GM12864 (cell line): ENCODE results near the gene ARFGAP2.

Experiments used
- DNase-seq: peaks from one replicate; pipeline ENCODE4 v3.0.0-alpha.2; 2011; ENCODE audit warnings: low read depth
- H3K4me3 ChIP-seq: 2 replicates; pipeline ENCODE4 v1.5.1; 2011; ENCODE audit warnings: mild to moderate bottlenecking, low read depth, low read length, control low read depth
- CTCF ChIP-seq: IDR thresholded peaks from 2 replicates; pipeline ENCODE4 v1.5.1; 2011; ENCODE audit warnings: low read depth, mild to moderate bottlenecking, moderate library complexity, low read length, control low read depth, inconsistent platforms; ENCODE audit errors: missing control alignments

The ARFGAP2 gene

DNA sequence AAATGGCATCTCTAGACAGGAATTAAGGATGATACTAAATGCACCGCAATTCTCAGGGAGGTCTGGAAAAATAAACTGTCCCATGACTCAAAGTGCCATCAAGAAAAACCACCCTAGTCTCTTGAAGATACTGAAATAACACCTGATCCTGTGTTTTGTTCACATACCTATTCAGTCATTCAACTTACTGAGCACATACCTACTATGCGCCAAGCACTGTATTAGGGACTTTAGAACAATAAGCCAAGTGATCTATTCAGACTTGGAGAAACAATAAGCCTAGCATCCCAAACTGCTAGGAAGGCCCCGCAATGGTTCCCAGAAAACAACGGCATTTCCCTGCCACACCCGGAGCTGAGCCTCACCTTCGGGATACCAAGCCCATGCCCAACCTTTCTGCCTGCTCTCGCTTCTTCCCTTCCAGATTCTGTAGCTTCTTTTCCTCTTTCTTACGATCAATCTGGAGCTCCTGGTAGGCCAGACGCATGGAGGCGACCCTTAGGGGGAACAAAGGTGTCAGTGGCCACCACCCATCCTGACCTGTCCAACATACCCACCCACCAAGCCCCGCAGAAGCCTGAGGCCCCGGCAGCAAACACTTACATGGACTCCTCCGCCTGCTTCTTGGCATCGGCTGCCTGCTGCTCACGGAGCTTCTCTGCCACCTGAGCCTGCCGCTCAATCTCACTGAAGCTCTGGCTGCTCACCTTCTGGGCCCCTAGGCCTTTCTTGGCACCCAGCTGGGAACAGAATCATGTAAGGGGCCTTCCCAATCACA is 5.4 kb downstream of the ARFGAP2 start:
- H3K4me3 ChIP-seq, result no peak overlapping the region
- DNase-seq, result no peak
- no peak for TF ChIP-seq CTCF

- TF ChIP-seq CTCF, result no peak
- no peak for DNase-seq
- H3K4me3 ChIP-seq, result no peak overlapping the region
Observed at GRCh38 chr11:47166368-47166767, 10.3 kb downstream of the ARFGAP2 start.

- no peak for DNase-seq
Observed at GRCh38 chr11:47165253-47165840, 11.3 kb downstream of the ARFGAP2 start.

GRCh38 chr11:47164321-47164720 is 12.4 kb downstream of the ARFGAP2 start:
- DNase-seq, result no peak
- no peak for TF ChIP-seq CTCF
- no peak overlapping the region for H3K4me3 ChIP-seq

More at GRCh38 chr11:47165253-47165840, 11.3 kb downstream of the ARFGAP2 start:
- no peak overlapping the region for H3K4me3 ChIP-seq
- no peak for TF ChIP-seq CTCF

GRCh38 chr11:47163898-47164297 is 12.8 kb downstream of the ARFGAP2 start:
- no peak for TF ChIP-seq CTCF
- H3K4me3 ChIP-seq, result no peak overlapping the region
- DNase-seq, result no peak

DNA sequence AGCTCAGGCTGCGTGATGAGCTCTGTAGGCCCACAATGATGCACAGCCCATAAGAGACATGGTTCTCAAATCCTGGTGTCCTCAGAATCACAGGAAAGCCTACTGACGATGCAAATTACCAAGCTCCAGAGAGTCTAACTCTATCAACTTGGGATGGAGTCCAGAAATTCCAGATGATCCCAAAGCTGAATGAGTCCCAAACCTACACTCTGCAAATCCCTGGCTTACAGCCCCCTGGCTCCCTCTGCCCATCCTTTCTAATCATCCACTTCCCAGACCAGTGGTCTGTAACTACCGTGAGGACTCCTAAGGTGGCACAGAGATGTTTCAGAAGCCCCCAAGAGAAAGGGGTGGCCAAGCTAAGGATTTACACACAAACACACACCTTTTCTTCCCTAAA is 13.5 kb downstream of the ARFGAP2 start:
- TF ChIP-seq CTCF, result no peak
- no peak overlapping the region for H3K4me3 ChIP-seq
- no peak for DNase-seq

- H3K4me3 ChIP-seq, result no peak overlapping the region
- TF ChIP-seq CTCF, result no peak
- DNase-seq, result no peak
Observed at GRCh38 chr11:47162426-47162825, 14.3 kb downstream of the ARFGAP2 start.
